Stimulated activated CD8-positive, alpha-beta memory T cell treated with anti-CD3 and anti-CD28 coated beads, Interleukin-2, amount 100 ng/mL, for 48 hours (primary cell): ENCODE data around the gene CDC25A.

ENCODE experiments used
- DNase-seq, 2 donors: peaks; one replicate each; pipeline ENCODE4 v3.0.0-alpha.2; 2020; ENCODE audit warnings: low read depth in 2 of 2

The CDC25A gene

DNA sequence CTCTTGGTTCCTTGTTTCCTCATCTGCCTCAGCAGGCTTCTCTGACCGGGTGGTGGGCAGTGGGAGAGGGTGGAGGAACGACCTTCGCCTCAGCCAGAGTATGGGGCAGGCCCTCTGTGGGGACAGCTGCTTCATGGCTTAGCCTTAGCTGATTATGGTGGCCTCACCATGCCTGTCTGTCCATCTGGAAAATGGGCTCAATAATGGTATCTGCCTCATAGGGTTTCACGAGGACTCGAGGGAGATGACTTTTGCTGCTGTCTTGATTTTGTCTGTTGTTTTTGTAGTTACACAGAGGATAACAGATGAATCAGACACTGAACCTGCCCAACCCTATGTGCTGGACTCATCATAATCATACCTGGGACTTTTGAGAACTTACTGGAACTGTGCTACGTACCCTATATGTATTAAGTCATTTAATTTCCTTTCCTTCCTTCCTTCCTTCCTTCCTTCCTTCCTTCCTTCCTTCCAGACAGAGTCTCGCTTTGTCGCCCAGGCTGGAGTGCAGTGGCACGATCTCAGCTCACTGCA, 46.5 kb downstream of the CDC25A start:
- DNase-seq: no peak

DNA sequence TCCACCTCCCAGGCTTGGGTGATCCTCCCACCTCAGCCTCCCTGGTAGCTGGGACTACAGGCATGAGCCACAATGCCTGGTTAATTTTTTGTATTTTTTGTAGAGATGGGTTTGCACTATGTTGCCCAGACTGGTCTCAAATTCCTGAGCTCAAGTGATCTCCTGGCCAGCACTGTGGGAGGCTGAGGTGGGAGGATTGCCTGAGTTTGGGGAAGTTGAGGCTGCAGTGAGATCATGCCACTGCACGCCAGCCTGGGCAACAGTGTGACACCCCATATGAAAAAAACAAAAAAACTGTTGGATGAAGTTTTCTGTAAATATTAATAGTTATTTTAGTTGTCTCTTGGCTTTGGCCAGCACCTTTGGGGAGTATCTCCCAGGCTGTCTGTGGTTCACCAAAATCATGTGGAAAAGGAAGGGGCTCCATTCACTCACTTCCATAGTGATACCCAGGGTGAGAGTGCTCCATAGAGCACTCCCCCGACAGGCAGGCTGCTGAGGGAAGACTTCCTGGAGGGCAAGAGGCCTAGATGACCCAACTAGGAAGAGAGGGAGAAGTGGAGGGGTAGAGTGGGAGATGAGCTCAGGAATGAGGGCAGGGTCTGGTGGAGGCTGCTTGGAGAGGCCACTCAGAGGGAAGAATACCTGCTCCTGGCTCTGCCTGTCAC, 47.1 kb downstream of the CDC25A start:
- no peak for DNase-seq

DNA sequence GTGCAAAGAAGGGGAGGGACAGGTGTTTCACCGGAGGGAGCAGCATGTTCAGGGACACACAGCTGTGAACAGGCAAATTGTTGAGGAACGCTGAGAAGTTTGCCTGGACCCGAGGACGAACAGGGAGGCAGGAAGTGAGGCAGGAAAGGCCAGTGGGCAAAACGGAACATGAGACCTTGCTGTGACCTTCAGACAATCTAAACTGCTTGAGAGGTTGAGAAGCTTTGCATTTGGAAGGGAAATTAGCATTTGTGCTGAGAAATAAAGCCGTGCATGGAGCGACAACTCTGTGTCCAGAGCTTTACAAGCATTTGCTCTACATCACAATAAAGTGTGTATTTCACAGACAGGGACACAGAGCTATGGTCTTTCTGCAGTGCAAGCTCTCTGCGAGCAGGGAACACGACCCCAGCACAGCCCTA, 47.9 kb downstream of the CDC25A start:
- no peak for DNase-seq

DNA sequence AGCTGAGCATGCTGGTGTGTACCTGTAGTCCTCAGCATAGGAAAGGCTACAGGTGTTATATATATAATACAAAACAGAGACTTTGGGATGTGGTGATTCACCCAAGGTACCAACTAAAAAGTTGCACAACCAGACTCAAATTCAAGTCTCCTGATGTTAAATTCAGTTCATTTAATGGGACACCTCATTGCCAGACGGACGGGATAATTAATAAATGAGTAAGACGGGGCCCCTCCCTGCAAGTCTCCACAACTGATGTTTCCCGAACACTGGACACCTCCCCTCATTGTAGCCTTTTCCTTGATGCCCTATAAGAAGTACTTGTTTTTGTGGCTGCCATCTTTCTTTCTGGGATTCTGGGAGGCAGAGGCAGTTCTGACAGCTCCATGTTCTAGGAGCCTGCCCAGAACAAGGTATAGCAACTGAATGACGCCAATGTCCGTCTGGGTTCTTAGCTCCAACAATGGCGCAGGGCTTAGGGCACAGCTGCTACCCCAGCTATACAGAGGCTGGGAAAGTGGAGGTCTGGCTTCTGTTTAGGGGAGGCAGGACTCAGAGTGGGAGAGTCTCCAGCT, 50.7 kb downstream of the CDC25A start:
- no peak for DNase-seq

DNA sequence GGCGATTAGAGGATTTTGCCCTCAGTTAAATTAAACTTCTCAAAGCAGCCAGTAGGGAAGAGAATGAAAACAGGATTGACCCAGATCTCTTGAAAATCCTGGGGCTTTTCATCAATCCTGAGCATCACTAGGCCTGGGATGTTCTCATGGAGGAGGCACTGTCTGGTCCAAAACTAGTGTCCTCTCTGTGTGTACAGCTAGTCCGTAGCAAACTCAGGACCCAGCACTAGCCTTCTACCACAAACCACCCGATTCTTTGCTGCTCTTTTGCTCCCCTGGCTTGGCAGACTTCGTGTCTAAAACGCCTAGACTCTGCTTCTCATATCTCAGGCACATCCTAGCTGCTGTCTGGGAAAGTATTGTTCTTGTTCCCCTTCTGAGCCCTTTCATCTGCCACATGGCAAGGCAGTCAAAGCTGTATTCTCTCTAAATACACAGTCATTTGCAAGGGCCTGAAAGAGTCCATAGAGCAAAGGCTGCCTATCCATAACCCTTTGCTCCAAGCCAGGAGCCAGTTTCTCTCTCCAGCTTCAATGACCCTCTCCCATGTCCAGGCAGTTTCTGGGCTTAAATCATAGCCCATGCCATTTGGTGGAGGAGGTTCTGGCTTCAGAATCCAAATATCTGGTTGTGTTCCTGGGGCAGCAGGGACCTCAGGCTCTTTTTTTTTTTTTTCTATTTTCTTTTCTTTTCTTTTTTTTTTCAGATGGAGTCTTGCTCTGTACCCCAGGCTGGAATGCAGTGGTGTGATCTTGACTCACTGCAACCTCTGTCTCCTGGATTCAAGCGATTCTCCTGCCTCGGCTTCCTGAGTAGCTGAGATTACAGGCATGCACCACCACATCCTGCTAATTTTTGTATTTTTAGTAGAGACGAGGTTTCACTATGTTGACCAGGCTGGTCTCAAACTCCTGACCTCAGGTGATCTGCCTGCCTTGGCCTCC, 52.4 kb downstream of the CDC25A start:
- DNase-seq: no peak

DNA sequence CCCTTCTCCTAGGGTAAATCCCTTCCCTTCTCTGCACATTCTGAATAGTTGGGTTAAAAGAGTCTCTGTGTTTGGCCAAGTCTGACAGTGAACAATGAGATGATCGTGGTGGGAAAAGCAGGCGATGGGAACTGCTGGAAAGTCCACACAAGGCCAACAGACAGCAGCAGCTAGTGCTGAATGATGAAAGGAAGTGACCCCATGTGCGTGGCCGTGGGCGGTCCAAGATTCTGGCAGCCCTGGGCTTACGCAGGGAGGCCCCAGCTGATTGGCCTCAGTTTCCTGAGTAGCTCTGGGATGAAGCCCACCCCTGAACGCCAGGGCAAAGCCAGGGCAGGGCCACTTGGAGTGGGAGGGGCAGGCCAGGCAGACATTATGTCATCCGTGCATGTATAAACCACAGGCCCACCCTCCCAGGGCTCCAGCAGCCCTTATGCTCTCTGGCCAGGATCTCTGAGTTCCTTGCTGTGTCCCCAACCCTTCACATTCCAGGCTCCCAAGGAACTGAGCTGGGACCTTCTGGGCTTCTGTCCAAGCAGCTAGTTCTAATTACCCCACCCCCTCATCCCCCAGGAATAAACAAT, 57.8 kb downstream of the CDC25A start:
- DNase-seq: no peak

DNA sequence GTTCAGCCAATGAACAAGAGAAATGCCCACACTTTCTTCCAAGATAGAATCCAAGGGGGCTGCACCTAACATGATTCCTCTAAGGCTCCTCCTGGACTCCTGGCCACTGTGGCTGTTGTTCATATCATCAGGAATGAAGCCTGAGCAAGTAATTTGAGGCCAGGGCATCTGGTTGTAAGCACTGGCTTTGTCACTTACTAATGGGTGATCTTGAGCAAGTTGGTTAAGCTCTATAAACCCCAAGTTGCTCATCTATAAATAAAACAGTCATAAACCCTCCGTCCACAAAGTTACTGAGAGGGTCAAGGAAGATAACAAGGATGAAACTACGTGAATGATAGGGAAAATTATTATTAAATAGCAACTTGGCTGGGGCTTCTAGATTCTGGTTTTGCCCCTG, 58.3 kb downstream of the CDC25A start:
- no peak for DNase-seq

DNA sequence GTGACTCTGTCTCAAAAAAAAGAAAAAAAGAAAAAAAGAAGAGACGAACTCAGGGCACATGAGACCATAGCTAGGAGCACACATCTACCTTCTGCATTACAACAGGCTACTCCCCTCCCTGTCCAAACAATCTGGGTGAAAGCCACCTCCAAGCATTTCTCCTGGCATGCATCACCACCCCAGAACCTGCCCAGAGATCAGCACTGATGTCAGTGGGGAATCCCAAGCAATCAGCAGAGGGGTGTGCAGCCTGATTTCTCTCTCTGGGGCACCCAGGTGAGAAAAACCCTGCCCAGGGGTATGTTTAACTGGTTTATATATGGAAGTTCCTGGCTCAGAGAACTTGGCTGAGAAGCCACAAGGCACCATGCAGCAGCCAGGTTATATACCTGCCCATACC, 59.4 kb downstream of the CDC25A start:
- no peak for DNase-seq

DNA sequence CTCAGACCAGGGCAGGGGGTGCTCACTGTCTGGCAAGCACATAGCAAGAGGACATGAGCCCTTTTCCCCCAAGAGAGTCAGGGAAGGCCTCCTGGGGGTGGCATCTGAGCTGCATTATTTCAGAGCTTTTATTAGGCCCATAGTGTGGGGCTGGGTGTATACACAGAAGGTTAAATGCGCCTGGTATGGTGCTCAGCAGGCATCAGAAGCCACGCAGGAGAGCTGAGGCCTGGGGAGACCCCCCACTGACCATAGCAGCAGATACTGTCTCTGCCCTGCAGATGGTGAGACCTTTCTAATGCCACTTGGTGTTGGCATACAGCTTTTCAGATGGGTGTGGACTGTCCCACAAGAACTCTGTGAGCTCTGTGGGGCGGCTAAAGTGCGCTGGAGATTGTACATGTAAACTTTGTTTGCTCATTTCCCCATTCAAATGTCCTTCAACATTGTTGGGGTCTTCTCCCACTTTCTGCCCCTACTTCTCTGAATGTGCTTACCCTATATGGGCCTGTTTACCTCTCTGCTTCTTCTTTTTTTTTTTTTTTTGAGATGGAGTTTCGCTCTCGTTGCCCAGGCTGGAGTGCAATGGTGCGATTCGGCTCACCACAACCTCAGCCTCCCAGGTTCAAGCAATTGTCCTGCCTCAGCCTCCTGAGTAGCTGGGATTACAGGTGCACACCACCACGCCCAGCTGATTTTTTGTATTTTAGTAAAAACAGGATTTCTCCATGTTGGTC, 62.2 kb downstream of the CDC25A start:
- DNase-seq: no peak

DNA sequence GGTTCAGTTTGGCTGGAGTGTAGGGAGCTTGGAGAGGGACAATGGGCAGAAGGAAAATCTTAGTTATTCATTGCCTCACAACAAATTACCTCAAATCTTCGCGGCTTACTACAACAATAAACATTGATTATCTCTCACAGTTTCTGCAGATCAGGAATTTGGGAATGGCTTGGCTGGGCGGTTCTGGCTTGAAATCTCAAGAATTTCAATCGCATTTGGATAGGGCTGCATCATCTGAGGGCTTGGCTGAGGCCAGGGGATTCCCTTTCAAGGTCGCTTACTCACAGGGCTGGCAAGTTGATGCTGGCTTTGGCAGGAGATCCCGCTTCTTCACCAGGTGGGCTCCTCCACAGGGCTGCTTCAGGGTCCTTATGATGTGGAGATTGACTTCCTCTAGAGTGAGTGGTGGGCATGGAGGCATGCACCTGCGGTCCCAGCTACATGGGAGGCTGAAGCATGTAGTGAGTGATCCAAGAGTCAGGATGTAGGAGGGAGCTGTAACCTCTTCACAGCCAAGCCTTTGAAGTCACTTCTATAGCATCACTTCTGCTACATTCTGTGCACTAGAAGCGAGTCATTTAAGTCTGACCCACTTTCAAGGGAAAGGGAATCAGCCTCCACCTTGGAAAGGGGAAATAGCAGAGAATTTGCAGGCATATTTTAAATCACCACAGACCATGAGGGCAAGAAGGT, 63.1 kb downstream of the CDC25A start:
- no peak for DNase-seq

DNA sequence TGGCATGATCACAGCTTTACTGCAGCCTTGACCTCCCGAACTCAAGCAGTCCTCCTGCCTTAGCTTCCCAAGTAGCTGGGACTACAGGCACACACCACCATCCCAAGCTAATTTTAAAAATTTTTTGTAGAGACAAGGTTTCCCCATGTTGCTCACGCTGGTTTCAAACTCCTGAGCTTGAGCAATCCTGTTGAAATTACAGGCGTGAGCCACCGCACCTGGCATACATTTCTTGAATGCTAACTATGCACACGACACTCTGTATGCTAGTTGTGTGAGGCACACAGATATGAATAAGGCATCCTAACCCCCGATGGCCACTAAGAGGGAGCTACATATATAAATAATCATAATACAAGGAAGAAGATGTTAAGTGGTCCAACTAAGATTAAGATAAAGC, 64.9 kb downstream of the CDC25A start:
- no peak for DNase-seq

DNA sequence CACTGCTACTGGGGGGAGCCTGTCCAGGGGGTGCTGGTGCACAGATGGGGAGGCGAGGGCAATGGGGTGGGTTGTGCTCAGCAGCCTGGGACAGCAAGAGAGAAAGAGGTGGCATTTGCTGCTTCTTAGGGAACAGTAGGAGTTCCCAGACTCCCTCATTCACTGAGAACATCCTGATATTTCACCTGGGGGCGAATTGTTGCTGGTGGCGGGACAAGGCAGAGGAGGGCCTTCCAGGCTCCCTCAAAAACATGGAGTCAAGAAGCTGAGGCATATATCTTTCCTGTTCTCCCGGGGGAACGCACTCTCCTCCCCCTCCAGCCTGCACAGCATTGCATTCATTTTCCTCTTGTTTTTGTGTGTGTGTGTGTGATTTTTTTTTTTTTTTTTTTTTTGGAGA, 65.7 kb downstream of the CDC25A start:
- no peak for DNase-seq

DNA sequence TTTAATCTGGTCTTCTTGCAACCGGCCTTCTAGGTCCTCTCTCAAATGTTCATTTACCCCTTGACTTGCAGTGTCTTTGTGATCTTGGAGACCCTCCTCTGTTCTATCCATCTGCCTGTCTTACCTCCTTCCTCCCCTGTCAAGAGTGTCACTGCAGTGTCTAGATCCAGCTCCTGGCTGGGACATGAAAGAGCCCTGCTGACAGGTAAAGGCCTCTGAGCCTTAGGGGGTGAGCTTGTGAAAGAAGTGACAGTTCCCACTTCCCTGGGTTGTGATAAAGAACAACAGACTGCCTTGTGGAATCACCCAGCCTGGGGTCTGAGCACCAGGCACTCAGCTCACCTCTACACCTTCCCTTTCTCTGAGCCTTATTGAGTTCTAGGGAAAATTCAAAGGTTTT, 68.0 kb downstream of the CDC25A start:
- DNase-seq: no peak

DNA sequence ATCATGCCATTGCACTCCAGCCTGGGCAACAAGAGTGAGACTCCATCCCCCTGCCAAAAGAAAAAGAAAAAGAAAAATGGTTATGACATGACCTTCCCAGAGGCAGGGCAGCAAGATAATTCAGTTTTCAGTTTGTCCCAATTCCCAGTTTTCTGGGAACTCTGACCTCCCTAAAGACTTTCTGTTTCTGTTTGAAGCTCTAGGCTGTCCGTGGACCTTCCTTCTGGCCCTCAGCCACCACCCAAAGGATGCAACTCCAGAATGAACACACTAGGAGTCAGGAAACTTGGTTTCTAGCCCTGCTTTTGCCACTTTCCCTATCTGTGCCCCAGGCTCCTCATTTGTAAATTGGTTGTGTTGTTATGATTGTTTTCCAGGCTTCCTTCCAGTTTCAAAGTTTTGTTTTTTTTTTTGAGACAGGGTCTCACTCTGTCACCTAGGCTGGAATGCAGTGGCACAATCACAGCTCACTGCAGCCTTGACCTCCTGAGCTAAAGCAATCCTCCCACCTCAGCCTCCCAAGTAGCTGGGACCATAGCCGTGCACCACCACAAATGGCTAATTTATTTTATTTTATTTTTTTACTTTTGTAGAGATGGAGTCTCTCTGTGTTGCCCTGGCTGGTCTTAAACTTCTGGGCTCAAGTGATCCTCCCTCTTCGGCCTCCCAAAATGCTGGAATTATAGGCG, 68.6 kb downstream of the CDC25A start:
- DNase-seq: no peak

DNA sequence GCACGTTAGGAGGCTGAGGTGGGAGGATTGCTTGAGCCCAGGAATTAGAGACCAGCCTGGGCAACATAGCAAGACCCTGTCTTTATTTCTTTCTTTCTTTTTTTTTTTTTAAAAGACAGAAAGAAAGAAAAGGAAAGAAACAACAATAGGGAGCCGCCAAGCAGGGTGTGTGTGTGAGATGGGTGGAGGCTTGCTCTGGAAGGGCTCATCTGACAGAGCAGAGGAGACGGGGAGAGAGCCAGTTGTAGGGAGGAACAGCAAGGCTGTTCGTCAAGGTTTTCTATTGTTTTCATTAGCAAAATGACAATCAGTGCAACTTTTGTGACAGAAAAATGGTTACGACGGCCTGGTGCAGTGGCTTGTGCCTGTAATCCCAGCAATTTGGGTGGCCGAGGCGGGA, 69.3 kb downstream of the CDC25A start:
- DNase-seq: no peak

DNA sequence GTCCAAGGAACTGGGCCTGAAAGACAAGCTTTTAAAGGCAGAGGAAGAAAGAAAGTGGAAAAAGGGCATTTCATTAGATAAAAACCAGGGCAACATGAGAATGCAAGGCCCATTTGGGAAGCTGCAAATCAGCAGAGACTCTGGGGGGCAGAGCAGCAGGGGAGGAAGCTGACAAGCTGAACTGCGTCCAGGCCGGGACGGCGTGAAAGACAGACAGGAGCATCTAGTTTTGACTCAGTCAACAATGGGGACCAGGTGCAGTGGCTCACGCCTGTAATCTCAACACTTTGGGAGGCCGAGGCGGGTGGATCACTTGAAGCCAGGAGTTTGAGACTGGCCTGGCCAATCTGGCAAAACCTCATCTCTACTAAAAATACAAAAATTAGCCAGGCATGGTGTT, 69.9 kb downstream of the CDC25A start:
- no peak for DNase-seq

DNA sequence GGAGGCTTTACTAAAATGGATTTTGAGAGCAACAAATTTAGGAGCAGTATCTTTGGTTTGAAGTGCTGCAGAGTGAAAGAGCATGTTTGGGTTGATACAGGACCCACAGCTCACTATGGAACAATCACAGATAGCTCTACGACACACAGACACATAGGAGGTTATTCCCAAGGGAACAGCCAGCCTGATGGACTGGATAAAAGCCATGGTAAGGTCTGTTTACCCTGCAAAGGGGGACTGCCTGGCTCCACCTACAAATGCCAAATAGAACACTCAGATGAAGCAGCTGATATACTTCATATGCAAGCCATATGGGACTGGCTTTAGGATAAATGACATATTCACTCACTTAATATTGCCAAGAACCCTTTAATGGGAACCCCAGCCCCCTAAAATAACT, 75.4 kb downstream of the CDC25A start:
- no peak for DNase-seq

DNA sequence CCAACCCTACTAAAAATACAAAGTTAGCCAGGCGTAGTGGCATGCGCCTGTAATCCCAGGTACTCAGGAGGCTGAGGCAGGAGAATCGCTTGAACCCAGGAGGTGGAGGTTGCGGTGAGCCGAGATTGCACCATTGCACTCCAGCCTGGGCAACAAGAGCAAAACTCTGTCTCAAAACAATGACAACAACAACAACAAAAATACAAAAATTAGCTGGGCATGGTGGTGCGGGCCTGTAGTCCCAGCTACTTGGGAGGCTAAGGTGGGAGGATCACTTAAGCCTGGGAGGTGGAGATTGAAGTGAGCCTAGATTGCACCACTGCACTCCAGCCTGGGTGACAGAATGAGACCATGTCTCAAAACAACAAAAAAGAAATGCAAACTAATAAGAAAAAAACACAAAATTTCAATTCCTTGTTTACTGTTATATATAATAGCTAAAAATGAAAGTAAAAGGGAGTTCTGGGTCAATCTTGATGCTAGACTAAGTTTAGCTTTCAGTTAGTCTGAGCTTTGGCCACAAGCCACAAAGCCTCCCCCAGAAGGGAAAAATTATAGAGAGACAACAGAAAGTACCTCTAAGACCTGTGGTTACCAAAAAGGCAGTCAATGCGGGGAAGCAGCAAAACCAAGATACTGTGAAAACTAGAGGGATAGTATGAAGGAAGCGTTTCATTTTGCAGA, 76.0 kb downstream of the CDC25A start:
- peak; percentile 9 to 30 for DNase-seq

DNA sequence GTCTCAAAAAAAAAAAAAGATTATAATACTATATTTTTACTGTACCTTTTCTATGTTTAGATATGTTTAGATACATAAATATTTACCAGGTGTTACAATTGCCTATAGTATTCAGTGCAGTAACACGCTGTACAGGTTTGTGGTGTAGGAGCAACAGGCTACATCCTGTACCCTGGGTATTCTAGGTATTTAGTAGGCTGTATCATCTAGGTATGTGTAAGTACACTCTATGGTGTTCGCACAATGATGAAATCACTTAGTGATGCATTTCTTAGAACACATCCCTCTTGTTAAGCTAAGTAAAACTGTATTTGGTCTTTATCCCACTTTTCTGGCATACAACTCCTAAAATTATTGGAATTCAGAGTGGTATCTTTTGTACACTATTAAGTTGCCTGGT, 77.8 kb downstream of the CDC25A start:
- no peak for DNase-seq

DNA sequence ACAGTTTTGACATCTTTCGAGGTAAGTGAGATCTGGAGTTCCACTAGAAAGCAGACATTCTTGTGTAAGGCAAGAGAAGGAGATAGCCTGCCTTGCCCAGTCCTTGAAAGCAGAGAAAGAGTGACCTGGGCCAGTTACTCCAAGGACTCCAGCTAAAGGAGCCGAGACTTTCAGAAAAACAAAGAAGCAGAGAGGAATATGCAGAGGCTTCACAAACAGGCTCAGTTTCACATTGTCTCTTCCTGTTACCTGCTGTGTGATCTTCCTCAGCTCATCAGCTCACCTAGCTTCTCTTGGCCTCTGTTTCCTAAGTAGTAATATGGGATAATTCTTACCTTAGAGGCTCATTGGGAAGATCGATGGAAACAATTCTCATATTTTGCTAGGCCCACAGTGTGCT, 81.0 kb downstream of the CDC25A start:
- no peak for DNase-seq
